ENCODE results near the gene ANKRD44.
"Not testable (repeated sequence)": the region's sequence is repeated elsewhere in the genome, so short reads cannot be mapped to it uniquely, and the experiment has no call there.

The ANKRD44 gene

GRCh38 chr2:197300139-197300538, 10.4 kb downstream of the ANKRD44 start:
- H3K4me1 ChIP-seq (ENCODE audit: control insufficient read depth, insufficient read depth, low read length) = no peaks in the 10 kb centered on the region
- H3K9me3 ChIP-seq (ENCODE audit: control insufficient read depth, insufficient read depth, low read length) = no peaks in the 10 kb centered on the region
- H3K9ac ChIP-seq (ENCODE audit: low read depth, low read length) = no peak overlapping the region
- H3K36me3 ChIP-seq (ENCODE audit: control insufficient read depth, insufficient read depth, low read length) = no peaks in the 10 kb centered on the region
- no peaks in the 10 kb centered on the region for H3K27me3 ChIP-seq (ENCODE audit: control insufficient read depth, insufficient read depth, low read length)
- H3K4me3 ChIP-seq (ENCODE audit: low read depth, low read length) = no peak overlapping the region

GRCh38 chr2:197298609-197299008, 12.0 kb downstream of the ANKRD44 start:
- no peaks in the 10 kb centered on the region for H3K27me3 ChIP-seq (ENCODE audit: control insufficient read depth, insufficient read depth, low read length)
- H3K36me3 ChIP-seq (ENCODE audit: control insufficient read depth, insufficient read depth, low read length) = no peaks in the 10 kb centered on the region
- no peaks in the 10 kb centered on the region for H3K4me1 ChIP-seq (ENCODE audit: control insufficient read depth, insufficient read depth, low read length)
- no peaks in the 10 kb centered on the region for H3K9me3 ChIP-seq (ENCODE audit: control insufficient read depth, insufficient read depth, low read length)
- no peak overlapping the region for H3K4me3 ChIP-seq (ENCODE audit: low read depth, low read length)
- no peak overlapping the region for H3K9ac ChIP-seq (ENCODE audit: low read depth, low read length)

- H3K9ac ChIP-seq (ENCODE audit: low read depth, low read length) = no peak overlapping the region
- no peak overlapping the region for H3K4me3 ChIP-seq (ENCODE audit: low read depth, low read length)
- H3K4me1 ChIP-seq (ENCODE audit: control insufficient read depth, insufficient read depth, low read length) = no peaks in the 10 kb centered on the region
- no peaks in the 10 kb centered on the region for H3K27me3 ChIP-seq (ENCODE audit: control insufficient read depth, insufficient read depth, low read length)
- H3K36me3 ChIP-seq (ENCODE audit: control insufficient read depth, insufficient read depth, low read length) = no peaks in the 10 kb centered on the region
- H3K9me3 ChIP-seq (ENCODE audit: control insufficient read depth, insufficient read depth, low read length) = no peaks in the 10 kb centered on the region
These were observed 12.7 kb downstream of the ANKRD44 start for GRCh38 chr2:197297772-197298318.

- Histone ChIP-seq H3K4me3 (ENCODE audit: low read depth, low read length) (no peak overlapping the region), H3K9ac (ENCODE audit: low read depth, low read length) (no peak overlapping the region), H3K4me1 (ENCODE audit: control insufficient read depth, insufficient read depth, low read length) (no peaks in the 10 kb centered on the region), H3K9me3 (ENCODE audit: control insufficient read depth, insufficient read depth, low read length) (no peaks in the 10 kb centered on the region), H3K27me3 (ENCODE audit: control insufficient read depth, insufficient read depth, low read length) (no peaks in the 10 kb centered on the region), H3K36me3 (ENCODE audit: control insufficient read depth, insufficient read depth, low read length) (no peaks in the 10 kb centered on the region)
These were observed 13.3 kb downstream of the ANKRD44 start for GRCh38 chr2:197297266-197297665.

GRCh38 chr2:197296835-197297234, 13.7 kb downstream of the ANKRD44 start:
- Histone ChIP-seq H3K9me3 (ENCODE audit: control insufficient read depth, insufficient read depth, low read length) (no peaks in the 10 kb centered on the region), H3K27me3 (ENCODE audit: control insufficient read depth, insufficient read depth, low read length) (no peaks in the 10 kb centered on the region), H3K4me1 (ENCODE audit: control insufficient read depth, insufficient read depth, low read length) (no peaks in the 10 kb centered on the region), H3K4me3 (ENCODE audit: low read depth, low read length) (no peak overlapping the region), H3K36me3 (ENCODE audit: control insufficient read depth, insufficient read depth, low read length) (no peaks in the 10 kb centered on the region), H3K9ac (ENCODE audit: low read depth, low read length) (no peak overlapping the region)

GRCh38 chr2:197294260-197294659, 16.3 kb downstream of the ANKRD44 start:
- Histone ChIP-seq H3K27me3 (ENCODE audit: control insufficient read depth, insufficient read depth, low read length) (no peaks in the 10 kb centered on the region), H3K9me3 (ENCODE audit: control insufficient read depth, insufficient read depth, low read length) (no peaks in the 10 kb centered on the region), H3K9ac (ENCODE audit: low read depth, low read length) (no peak overlapping the region), H3K4me1 (ENCODE audit: control insufficient read depth, insufficient read depth, low read length) (no peaks in the 10 kb centered on the region), H3K4me3 (ENCODE audit: low read depth, low read length) (no peak overlapping the region), H3K36me3 (ENCODE audit: control insufficient read depth, insufficient read depth, low read length) (no peaks in the 10 kb centered on the region)

- H3K36me3 ChIP-seq (ENCODE audit: control insufficient read depth, insufficient read depth, low read length) = no peaks in the 10 kb centered on the region
- H3K9me3 ChIP-seq (ENCODE audit: control insufficient read depth, insufficient read depth, low read length) = no peaks in the 10 kb centered on the region
- H3K4me3 ChIP-seq (ENCODE audit: low read depth, low read length) = no peak overlapping the region
- no peaks in the 10 kb centered on the region for H3K4me1 ChIP-seq (ENCODE audit: control insufficient read depth, insufficient read depth, low read length)
- no peaks in the 10 kb centered on the region for H3K27me3 ChIP-seq (ENCODE audit: control insufficient read depth, insufficient read depth, low read length)
- no peak overlapping the region for H3K9ac ChIP-seq (ENCODE audit: low read depth, low read length)
These were observed 17.1 kb downstream of the ANKRD44 start for GRCh38 chr2:197293252-197294007.

GRCh38 chr2:197292619-197293018, 18.0 kb downstream of the ANKRD44 start:
- no peak overlapping the region for H3K4me3 ChIP-seq (ENCODE audit: low read depth, low read length)
- H3K4me1 ChIP-seq (ENCODE audit: control insufficient read depth, insufficient read depth, low read length) = no peaks in the 10 kb centered on the region
- no peaks in the 10 kb centered on the region for H3K36me3 ChIP-seq (ENCODE audit: control insufficient read depth, insufficient read depth, low read length)

GRCh38 chr2:197287596-197287932, 23.0 kb downstream of the ANKRD44 start:
- H3K4me1 ChIP-seq (ENCODE audit: control insufficient read depth, insufficient read depth, low read length); H3K9ac ChIP-seq (ENCODE audit: low read depth, low read length); H3K27me3 ChIP-seq (ENCODE audit: control insufficient read depth, insufficient read depth, low read length); H3K4me3 ChIP-seq (ENCODE audit: low read depth, low read length); H3K9me3 ChIP-seq (ENCODE audit: control insufficient read depth, insufficient read depth, low read length); H3K36me3 ChIP-seq (ENCODE audit: control insufficient read depth, insufficient read depth, low read length): not testable (repeated sequence)

More at GRCh38 chr2:197292619-197293018, 18.0 kb downstream of the ANKRD44 start:
- H3K27me3 ChIP-seq (ENCODE audit: control insufficient read depth, insufficient read depth, low read length) = no peaks in the 10 kb centered on the region
- H3K9me3 ChIP-seq (ENCODE audit: control insufficient read depth, insufficient read depth, low read length) = no peaks in the 10 kb centered on the region
- H3K9ac ChIP-seq (ENCODE audit: low read depth, low read length) = no peak overlapping the region

GRCh38 chr2:197286805-197287595, 23.6 kb downstream of the ANKRD44 start:
- no peaks in the 10 kb centered on the region for H3K27me3 ChIP-seq (ENCODE audit: control insufficient read depth, insufficient read depth, low read length)
- no peaks in the 10 kb centered on the region for H3K36me3 ChIP-seq (ENCODE audit: control insufficient read depth, insufficient read depth, low read length)
- no peaks in the 10 kb centered on the region for H3K4me1 ChIP-seq (ENCODE audit: control insufficient read depth, insufficient read depth, low read length)
- H3K9me3 ChIP-seq (ENCODE audit: control insufficient read depth, insufficient read depth, low read length) = no peaks in the 10 kb centered on the region
- H3K9ac ChIP-seq (ENCODE audit: low read depth, low read length) = no peak overlapping the region
- H3K4me3 ChIP-seq (ENCODE audit: low read depth, low read length) = no peak overlapping the region

- Histone ChIP-seq H3K36me3 (ENCODE audit: control insufficient read depth, insufficient read depth, low read length) (no peaks in the 10 kb centered on the region), H3K4me3 (ENCODE audit: low read depth, low read length) (no peak overlapping the region), H3K27me3 (ENCODE audit: control insufficient read depth, insufficient read depth, low read length) (no peaks in the 10 kb centered on the region), H3K9ac (ENCODE audit: low read depth, low read length) (no peak overlapping the region), H3K4me1 (ENCODE audit: control insufficient read depth, insufficient read depth, low read length) (no peaks in the 10 kb centered on the region), H3K9me3 (ENCODE audit: control insufficient read depth, insufficient read depth, low read length) (no peaks in the 10 kb centered on the region)
These were observed 25.2 kb downstream of the ANKRD44 start for GRCh38 chr2:197285361-197285760.

GRCh38 chr2:197284956-197285355, 25.6 kb downstream of the ANKRD44 start:
- Histone ChIP-seq H3K9ac (ENCODE audit: low read depth, low read length) (no peak overlapping the region), H3K9me3 (ENCODE audit: control insufficient read depth, insufficient read depth, low read length) (no peaks in the 10 kb centered on the region), H3K4me1 (ENCODE audit: control insufficient read depth, insufficient read depth, low read length) (no peaks in the 10 kb centered on the region), H3K36me3 (ENCODE audit: control insufficient read depth, insufficient read depth, low read length) (no peaks in the 10 kb centered on the region), H3K27me3 (ENCODE audit: control insufficient read depth, insufficient read depth, low read length) (no peaks in the 10 kb centered on the region), H3K4me3 (ENCODE audit: low read depth, low read length) (no peak overlapping the region)

Measured in iPS-15b (cell line).